Stimulated activated CD8-positive, alpha-beta memory T cell treated with anti-CD3 and anti-CD28 coated beads, Interleukin-2, amount 100 ng/mL, for 48 hours (primary cell): ENCODE results near the gene SMIM20.

ENCODE experiments used
- DNase-seq, 2 donors: peaks; one replicate each; pipeline ENCODE4 v3.0.0-alpha.2; 2020; ENCODE audit warnings: low read depth in 2 of 2

SMIM20 gene

DNA sequence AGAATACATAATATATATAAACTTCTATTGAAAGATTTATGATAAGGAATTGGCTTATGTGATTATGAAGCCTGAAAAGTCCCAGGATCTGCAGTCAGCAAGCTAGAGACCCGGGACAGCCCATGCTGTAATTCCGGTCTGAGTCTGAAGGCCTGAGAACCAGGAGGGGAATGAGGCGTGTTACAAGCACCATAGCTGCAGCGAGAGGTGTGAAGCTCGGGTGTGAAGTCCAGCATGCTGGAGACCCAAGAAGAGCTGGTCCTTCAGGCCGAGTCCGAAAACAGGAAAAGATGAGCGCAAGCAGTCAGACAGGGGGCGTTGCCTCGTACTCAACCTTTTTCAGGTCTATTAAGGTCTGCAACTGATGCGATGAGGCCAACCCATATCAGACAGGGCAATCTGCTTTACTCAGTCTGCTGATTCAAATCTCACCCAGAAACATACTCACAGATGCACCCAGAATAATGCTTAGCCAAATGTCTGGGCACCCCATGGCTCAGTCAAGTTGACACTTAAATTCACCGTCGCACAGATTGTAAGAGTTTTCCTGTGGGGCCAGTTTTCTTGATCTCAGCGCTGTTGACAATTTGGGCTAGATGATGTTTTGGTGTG, 40.4 kb downstream of the SMIM20 start:
- DNase-seq: no peak

DNA sequence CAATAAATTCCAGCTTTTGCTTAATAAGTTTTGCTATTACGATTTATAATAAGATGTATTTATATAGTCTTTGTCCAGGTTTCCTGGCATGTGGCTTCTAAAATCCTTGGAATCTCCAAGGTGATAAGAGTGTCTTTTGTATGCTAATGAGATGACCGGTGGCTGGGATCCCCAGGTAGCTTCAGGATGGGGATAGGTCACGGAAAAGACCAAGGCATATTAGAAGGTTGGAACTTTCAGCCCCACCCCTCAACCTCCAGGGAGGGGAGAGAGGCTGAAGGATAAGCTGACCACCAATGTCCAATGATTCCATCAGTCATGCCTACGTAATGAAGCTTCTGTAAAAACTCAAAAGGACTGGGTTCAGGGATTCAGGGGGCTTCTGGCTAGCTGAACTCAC, 41.7 kb downstream of the SMIM20 start:
- DNase-seq: no peak

DNA sequence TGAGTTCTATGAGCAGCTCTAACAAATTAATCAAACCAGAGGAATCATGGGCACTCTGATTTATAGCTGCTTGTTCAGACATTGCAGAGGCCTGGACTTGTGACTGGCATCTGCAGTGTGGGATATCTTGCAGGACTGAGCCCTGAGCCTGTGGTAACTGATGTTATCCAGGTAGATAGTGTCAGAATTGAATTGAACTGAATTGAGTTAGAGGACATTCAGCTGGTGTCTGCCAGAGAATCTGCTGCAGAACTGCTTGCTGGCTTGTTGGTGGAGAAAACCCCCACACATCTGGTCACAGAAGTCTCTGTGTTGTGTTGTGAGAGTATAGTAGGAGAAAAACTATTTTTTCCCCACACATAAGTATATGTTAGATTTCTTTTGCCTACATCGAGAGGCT, 42.2 kb downstream of the SMIM20 start:
- DNase-seq: no peak

DNA sequence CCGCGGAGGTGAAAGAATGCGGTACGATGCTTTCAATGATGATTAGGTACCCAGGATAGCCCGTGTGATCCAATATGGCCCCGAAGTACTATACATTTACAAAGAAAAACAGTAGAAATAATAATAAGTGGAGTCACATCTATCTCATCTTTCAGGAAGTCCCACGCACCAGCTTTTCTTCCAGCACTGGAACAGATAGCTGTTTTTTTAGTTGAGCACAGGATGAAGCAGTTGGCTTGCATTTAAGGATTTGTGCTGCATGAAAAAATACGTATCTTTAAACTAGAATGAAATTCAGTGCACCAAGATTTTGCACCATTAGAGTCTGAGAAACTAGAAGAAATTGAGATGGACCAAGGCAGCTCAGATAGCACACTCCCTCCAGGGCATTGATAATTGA, 44.1 kb downstream of the SMIM20 start:
- DNase-seq: no peak

DNA sequence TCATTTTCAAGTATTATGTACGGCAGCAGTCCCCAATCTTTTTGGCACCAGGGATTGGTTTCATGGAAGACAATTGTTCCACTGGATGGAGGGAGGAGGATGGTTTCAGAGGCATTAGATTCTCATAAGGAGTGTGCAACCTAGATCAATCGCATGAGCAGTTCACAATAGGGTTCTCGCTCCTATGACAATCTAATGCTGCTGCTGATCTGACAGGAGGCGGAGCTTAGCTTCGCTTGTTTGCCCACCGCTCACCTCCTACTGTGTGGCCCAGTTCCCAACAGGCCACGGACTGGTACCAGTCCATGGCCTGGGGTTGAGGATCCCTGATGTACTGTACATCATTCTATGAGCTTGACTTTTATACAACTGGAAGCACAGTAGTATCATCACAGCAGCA, 48.4 kb downstream of the SMIM20 start:
- no peak for DNase-seq

DNA sequence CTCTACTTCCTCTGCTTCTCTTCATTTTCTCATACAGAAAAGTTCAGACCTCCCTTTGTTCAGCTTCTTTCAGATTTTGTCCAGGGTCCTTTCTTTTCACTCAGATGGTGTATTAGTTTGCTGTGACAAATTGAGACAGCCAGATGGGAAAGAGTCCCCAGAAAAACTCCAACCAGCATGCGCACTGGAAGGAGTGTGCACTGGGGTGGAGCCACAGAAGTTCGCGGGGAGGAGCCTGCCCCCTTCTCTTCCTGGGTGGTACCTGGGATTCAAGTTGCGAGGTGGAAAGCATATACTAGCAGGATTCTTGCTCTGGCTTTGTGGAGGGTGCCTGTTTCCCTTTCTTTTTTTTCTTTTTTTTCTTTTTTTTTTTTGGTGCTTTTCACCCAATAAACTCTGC, 51.6 kb downstream of the SMIM20 start:
- no peak for DNase-seq

DNA sequence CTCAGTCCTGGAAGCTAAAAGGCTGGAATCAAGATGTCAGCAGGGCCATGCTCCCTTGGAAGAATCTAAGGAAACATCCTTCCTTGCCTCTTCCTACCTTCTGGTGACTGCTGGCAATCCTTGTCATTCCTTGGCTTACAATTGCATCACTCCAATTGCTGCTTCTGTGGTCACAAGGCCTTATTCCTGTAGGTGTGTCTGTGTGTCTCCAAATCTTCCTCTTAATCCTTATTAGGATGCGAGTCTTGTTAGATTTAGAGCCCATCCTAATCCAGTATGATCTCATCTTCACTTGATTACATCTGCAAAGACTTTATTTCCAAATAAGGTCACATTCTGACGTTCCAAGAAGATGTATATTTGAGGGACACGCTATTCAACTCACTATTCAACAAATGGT, 52.2 kb downstream of the SMIM20 start:
- DNase-seq: no peak

DNA sequence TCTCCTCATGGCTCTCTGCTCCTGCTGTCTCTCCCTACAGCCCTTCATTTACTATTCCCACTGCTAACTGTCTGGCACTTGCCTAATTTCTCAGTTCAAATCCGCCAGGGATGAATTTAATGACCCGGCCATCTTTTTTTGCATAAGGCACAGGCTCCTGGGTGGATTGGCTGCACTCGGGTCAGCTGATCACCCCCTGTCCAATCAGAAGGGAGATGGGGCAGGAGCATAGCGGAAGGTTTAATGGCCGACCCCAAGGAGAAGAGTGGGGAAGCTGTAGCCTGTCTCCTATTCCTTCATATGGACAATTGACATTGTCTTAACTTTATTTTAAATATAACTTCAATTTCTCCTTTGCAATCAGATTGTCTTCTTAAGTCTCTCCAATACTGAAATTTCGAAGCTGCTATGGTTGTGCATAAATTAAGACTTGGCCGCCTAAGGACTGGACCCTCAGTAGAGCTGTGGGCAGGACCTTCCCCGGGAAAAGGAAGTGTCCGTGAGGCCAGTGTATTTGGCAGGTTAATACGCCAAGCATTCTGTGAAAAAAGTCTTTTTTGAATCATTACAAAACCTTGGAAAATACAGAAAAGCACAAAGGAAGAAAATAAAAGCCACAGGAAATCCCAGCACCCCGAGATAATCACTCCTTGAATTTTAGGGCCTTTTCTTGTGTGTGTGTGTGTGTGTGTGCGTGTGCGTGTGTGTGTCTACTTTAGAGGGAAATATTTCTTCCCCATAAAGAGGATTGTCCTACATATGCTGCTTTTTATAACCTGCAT, 55.5 kb downstream of the SMIM20 start:
- DNase-seq: no peak

DNA sequence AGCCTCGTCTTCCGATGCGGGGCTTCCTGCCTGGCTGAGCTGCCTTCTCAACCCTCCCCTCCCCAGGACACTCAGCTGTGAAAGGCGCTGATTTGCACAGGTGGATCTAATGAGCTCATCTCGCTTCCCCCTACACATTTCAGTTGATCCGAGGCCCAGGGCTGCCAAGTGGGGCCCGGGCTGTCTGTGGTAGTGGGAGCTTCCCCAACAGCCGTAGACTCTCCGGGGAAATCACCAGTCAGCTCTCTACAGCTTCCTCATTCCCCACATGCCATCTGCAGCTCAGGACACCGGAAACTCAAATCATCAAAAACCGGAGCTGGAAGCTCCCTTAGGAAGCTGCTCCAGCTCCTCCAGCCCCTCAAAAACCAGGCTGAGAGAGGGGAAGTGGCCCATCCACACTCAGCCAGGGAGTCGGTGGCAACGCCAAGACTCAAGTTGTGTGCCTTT, 56.2 kb downstream of the SMIM20 start:
- no peak for DNase-seq

DNA sequence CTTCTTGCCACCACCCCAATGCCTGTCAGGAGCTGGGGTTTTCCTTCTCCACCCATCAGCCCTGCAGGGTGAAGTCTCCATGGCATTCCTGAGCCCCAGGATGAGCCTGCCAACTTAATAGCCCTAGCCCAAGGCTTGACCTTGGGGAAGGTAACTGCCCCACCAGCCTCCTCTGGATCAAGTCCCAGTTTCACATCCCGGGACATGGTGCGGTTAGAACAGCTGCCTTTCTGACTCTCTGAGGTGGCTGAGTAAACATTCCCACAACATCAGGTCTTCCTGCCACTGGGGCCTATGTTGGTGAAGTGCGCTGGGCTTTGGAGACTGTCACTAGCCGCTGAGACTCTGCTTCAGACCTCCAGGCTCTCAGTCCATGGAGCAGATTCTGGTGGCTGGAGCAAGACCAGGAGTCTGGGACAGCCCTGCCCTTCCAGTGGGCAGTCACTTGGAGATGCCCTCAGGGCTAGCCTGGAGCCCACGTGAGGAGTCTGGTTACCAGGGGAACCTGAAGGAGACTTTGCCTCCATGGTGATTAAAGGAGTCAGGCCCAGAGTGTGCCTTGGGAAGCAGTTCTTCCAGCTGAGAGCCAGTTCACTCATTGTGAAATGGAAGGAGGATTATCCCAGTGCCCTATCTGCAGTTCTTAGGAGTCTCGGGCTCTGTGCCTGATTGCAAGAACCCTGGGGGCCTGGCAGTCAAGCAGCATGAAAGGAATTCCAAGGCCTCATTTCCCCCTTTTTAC, 56.8 kb downstream of the SMIM20 start:
- no peak for DNase-seq

DNA sequence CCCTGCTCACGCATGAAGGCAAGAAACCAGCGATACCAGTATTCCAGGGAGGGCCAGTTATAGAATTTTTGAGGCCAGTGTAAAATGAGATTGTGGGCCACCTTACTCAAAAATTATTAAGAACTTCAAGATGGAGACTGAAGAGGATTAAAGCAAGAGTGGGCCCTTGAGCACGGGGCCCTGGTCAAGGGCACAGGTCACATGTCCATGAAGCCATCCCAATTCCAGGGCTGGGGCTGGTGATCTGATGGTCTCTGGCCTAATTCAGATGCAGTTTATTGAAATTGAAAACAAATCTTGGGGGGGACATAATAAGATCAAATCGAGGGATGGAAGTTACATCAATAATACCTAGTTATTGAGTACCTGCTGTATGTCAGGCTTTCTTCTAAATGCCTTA, 58.3 kb downstream of the SMIM20 start:
- no peak for DNase-seq

DNA sequence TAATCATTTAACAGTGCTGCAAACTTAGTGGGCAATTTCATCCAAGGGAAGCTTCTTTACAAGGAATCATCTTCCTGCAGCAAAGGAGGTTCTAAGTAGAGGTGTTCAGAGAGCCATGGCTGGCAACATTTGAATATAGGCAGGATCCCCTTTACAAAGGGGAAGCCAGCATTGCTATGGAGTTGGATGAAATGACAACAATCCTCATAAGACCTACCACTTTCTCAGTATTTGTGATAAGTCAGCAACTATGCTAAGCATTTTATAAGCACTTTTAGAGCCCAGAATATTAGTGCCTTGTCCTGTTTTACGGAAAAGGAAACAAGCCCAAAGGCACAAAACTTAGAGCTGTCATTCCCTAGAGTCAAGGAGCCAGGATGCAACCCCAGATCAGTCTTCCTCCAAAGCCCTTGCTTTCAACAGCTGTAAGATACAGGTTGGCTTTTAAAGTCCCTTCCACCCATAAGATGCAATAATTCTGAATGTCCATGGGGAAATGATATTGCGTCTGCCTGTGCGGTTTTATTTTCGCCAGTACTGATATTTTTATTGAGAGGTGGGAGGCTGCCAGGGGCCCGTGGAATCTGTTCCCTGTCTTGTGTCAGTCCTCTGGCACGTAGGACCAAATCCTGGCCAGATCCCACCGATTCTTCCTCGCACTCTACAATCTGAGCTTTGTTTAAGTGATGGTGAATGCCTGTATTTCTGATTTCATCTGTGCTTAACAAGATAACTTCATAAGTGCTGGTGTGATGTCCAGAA, 59.1 kb downstream of the SMIM20 start:
- no peak for DNase-seq

DNA sequence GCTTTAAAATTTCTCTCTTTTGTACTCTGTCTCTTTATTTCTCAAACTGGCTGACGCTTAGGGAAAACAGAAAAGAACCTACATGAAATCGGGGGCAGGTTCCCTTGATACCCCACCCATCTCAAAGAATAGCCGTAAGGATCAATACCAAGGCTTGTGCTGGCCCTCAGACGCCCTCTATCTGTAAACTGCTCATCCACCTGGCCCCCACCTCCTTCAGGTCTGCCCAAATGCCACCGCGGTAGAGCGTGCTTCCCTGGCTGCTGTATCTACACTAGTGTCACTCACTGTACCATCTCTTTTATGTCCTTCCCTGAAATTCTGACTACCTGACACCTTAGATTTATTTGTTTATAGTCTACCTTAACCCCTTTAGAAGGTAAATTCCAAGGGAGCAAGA, 62.8 kb downstream of the SMIM20 start:
- no peak for DNase-seq

DNA sequence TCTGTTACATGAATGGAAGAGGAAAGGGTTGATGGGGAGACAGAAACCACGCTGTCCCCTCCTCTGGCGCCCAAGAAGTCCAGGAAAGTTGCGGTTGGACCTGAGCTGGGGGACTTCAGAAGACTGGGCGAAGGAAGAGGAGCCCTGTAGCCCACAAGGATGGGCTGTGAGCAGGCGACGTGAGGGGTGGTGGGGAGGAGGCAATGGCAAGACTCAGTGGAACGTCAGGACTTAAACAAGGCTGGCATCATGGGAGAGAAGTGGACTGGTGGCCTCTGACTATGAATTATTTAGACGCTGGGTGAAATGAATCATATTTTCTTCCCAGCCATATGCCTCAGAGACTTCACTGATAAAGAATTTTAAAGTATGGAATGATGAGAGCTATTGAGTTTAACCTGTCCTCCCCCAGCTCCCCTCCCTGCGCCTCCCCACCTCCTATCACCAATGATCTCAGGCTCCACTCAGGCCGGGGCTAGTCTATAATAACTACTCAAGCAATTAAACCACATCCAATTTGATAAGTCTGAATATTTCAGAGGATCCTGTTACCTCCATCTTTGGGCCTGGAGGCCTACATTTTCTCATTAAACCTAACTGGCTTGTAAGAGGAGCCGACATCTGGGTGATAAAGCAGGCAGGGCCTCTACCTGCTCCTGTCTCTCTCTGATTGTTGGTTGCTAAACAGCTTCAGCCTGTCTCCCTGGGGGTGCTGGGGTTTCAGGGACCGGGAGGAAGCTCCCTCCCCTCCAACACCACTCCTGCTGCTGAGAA, 63.6 kb downstream of the SMIM20 start:
- DNase-seq: no peak

DNA sequence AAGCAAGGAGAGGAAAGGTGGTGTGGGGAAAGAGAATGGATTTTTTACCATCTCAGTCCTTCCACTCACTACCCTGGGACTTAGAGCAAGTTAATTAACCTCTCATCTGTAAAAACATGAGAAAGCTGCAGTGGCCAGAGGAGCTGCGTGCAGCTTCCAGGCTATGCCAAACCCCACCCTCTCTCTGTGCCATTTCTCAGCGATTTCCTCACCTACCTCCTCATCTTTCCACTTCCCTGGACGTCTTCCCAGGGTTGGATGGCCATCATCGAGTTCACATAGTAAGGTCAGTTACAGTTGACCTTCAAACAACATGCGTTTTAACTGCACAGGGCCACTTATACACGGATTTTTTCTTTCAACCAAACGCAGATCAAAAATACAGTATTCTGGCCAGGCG, 64.3 kb downstream of the SMIM20 start:
- no peak for DNase-seq
